ENCODE data around the gene SAMD8. TPM values are rescaled to one million over a fixed set of nuclear protein-coding genes. Genes with fewer than 3 reads are reported as not detected.
A peak's percentile ranks its signal among the peaks of the same experiment; 100 is the strongest.
"Not testable (repeated sequence)": the region's sequence is repeated elsewhere in the genome, so short reads cannot be mapped to it uniquely, and the experiment has no call there.

SAMD8 gene
- polyA plus RNA-seq, 1 experiment: 32.2 TPM

- Histone ChIP-seq H3K4me3 (ENCODE audit: low read depth, low read length) (no peak overlapping the region), H3K27ac (ENCODE audit: low read depth, low read length) (no peak overlapping the region), H3K27me3 (ENCODE audit: control insufficient read depth, insufficient read depth, low read length) (no peaks in the 10 kb centered on the region), H3K9me3 (ENCODE audit: control insufficient read depth, insufficient read depth, low read length) (no peaks in the 10 kb centered on the region)
- POLR2A ChIA-PET: interaction anchor here (0.9 kb wide), 1 partner anchor 18 kb away, joined by 3 read pairs; the partner anchor contains the start of gene SAMD8
- CTCF ChIA-PET: interaction anchor here (0.9 to 1.3 kb wide), 3 partner anchors 16 to 106 kb away, joined by 3 to 4 read pairs (median 3); partner anchors contain the start of genes COMTD1 and VDAC2
- no peak for TF ChIP-seq CTCF (IDR thresholded peaks at IDR 0.05; ENCODE audit: low read depth, low read length)
- DNase-seq (ENCODE audit: low read depth, low spot score): no peak
These were observed 18.1 kb downstream of the SAMD8 start for GRCh38 chr10:75129537-75129936.

- H3K27ac ChIP-seq (ENCODE audit: low read depth, low read length); POLR2A ChIA-PET; H3K27me3 ChIP-seq (ENCODE audit: control insufficient read depth, insufficient read depth, low read length); DNase-seq (ENCODE audit: low read depth, low spot score); H3K9me3 ChIP-seq (ENCODE audit: control insufficient read depth, insufficient read depth, low read length); H3K4me3 ChIP-seq (ENCODE audit: low read depth, low read length); CTCF ChIA-PET: not testable (repeated sequence)
These were observed 22.2 kb downstream of the SAMD8 start for GRCh38 chr10:75133701-75134100.

- no peaks in the 10 kb centered on the region for H3K9me3 ChIP-seq (ENCODE audit: control insufficient read depth, insufficient read depth, low read length)
- CTCF ChIA-PET: interaction anchor here (0.7 kb wide), 1 partner anchor 75 kb away, joined by 3 read pairs; no protein-coding TSS in a partner anchor
- no peaks in the 10 kb centered on the region for H3K27me3 ChIP-seq (ENCODE audit: control insufficient read depth, insufficient read depth, low read length)
- H3K27ac ChIP-seq (ENCODE audit: low read depth, low read length): no peak overlapping the region
- POLR2A ChIA-PET: interaction anchor here (0.7 kb wide), 1 partner anchor 73 kb away, joined by 5 read pairs; no protein-coding TSS in a partner anchor
- no peak for DNase-seq (ENCODE audit: low read depth, low spot score)
- TF ChIP-seq CTCF (IDR thresholded peaks at IDR 0.05; ENCODE audit: low read depth, low read length): no peak
- no peak overlapping the region for H3K4me3 ChIP-seq (ENCODE audit: low read depth, low read length)
These were observed 24.9 kb downstream of the SAMD8 start for GRCh38 chr10:75136346-75136745.

- no peak for TF ChIP-seq CTCF (IDR thresholded peaks at IDR 0.05; ENCODE audit: low read depth, low read length)
- CTCF ChIA-PET: interaction anchor here (1.0 kb wide), 1 partner anchor 93 kb away, joined by 3 read pairs; no protein-coding TSS in a partner anchor
These were observed 26.3 kb downstream of the SAMD8 start for GRCh38 chr10:75137533-75138438.

GRCh38 chr10:75140246-75140645, 28.8 kb downstream of the SAMD8 start:
- no peaks in the 10 kb centered on the region for H3K9me3 ChIP-seq (ENCODE audit: control insufficient read depth, insufficient read depth, low read length)
- ChIA-PET POLR2A (no interaction called here), CTCF (no interaction called here)
- no peak for TF ChIP-seq CTCF (IDR thresholded peaks at IDR 0.05; ENCODE audit: low read depth, low read length)
- no peak overlapping the region for H3K4me3 ChIP-seq (ENCODE audit: low read depth, low read length)
- no peaks in the 10 kb centered on the region for H3K27me3 ChIP-seq (ENCODE audit: control insufficient read depth, insufficient read depth, low read length)
- no peak overlapping the region for H3K27ac ChIP-seq (ENCODE audit: low read depth, low read length)
- no peak for DNase-seq (ENCODE audit: low read depth, low spot score)

More at GRCh38 chr10:75137533-75138438, 26.3 kb downstream of the SAMD8 start:
- Histone ChIP-seq H3K9me3 (ENCODE audit: control insufficient read depth, insufficient read depth, low read length) (no peaks in the 10 kb centered on the region), H3K27ac (ENCODE audit: low read depth, low read length) (no peak overlapping the region), H3K4me3 (ENCODE audit: low read depth, low read length) (no peak overlapping the region), H3K27me3 (ENCODE audit: control insufficient read depth, insufficient read depth, low read length) (no peaks in the 10 kb centered on the region)
- POLR2A ChIA-PET: interaction anchor here (0.8 kb wide), 1 partner anchor 97 kb away, joined by 8 read pairs; no protein-coding TSS in a partner anchor
- peak; percentile 44 for DNase-seq (ENCODE audit: low read depth, low spot score)

All from AG04450 (cell line).